Measurements from ENCODE around the gene BCAS3.

DNA sequence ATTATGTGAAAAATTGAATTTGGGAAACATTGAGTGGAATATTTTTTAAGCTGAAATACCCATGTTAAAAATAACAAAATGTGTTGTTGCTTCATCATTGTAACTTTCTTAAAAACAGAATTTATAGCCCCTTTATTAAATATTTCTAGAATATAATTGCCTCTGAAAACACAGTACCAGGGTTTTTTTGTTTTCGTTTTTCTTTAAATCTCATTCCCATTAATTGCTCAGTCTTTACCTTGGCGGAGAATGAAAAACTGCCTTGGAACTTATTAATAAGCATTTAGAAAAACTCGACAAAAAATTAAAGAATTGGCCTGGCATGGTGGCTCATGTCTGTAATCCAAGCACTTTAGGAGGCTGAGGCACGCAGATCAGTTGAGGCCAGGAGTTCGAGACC, 526.8 kb downstream of the BCAS3 start:
- TF ChIP-seq, protein P1, sequence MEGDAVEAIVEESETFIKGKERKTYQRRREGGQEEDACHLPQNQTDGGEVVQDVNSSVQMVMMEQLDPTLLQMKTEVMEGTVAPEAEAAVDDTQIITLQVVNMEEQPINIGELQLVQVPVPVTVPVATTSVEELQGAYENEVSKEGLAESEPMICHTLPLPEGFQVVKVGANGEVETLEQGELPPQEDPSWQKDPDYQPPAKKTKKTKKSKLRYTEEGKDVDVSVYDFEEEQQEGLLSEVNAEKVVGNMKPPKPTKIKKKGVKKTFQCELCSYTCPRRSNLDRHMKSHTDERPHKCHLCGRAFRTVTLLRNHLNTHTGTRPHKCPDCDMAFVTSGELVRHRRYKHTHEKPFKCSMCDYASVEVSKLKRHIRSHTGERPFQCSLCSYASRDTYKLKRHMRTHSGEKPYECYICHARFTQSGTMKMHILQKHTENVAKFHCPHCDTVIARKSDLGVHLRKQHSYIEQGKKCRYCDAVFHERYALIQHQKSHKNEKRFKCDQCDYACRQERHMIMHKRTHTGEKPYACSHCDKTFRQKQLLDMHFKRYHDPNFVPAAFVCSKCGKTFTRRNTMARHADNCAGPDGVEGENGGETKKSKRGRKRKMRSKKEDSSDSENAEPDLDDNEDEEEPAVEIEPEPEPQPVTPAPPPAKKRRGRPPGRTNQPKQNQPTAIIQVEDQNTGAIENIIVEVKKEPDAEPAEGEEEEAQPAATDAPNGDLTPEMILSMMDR (IDR thresholded peaks at IDR 0.05) = no peak
- TF ChIP-seq POLR2A (IDR thresholded peaks at IDR 0.05) = no peak
